DMS153 treated with DMSO at 0.1 percent for 48 hours (cell line): Measurements from ENCODE around the gene INTS3.
"Not testable (repeated sequence)": the region's sequence is repeated elsewhere in the genome, so short reads cannot be mapped to it uniquely, and the experiment has no call there.

ENCODE experiments used
- DNase-seq: peaks from one replicate; lab custom pipeline; 2025; ENCODE audit not compliant: unreplicated experiment; lab: John Stamatoyannopoulos, UW

INTS3 gene

GRCh38 chr1:153698923-153699714, 28.7 kb upstream of the INTS3 start:
- DNase-seq: no peak

GRCh38 chr1:153699768-153700167, 28.1 kb upstream of the INTS3 start:
- DNase-seq: no peak

- DNase-seq: no peak
These were observed 22.4 kb upstream of the INTS3 start for GRCh38 chr1:153705484-153705883.

GRCh38 chr1:153711026-153711425, 16.8 kb upstream of the INTS3 start:
- DNase-seq: no peak

- DNase-seq: not testable (repeated sequence)
These were observed 11.6 kb upstream of the INTS3 start for GRCh38 chr1:153716211-153716610.

DNA sequence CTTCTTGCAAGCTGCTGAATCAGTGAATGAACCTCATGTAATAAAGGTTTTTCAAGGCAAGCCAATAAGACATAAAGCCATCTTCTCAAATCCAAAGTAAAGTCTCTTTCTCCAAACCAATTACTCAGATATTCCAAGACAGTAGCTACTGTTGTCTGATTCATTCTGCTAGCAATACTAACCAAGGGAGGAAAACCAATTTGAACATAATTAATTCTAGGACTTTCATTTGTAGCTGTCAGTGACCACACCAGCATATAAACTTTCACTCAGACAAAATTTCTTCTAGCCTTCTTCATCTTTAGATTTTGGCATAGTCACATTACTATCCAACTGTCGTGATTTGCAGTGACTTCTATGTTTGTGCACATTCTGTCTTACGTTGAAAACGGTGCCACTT, 10.5 kb upstream of the INTS3 start:
- no peak for DNase-seq

- no peak for DNase-seq
These were observed 4.2 kb upstream of the INTS3 start for GRCh38 chr1:153723687-153724086.

DNA sequence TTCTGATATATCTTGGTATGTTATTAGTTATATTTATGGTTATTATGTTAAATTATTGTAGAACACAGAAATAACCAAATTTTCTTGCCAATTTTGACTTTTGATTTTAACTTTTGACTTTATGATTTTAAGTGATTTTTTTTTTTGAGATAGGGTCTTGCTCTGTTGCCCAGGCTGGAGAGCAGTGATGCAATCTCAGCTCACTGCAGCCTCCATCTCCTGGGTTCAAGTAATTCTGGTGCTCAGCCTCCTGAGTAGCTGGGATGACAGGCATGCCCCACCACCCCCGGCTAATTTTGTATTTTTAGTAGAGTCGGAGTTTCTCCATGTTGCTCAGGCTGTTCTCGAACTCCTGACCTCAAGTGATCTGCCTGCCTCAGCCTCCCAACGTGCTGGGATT, 3.2 kb upstream of the INTS3 start:
- not testable (repeated sequence) for DNase-seq

DNA sequence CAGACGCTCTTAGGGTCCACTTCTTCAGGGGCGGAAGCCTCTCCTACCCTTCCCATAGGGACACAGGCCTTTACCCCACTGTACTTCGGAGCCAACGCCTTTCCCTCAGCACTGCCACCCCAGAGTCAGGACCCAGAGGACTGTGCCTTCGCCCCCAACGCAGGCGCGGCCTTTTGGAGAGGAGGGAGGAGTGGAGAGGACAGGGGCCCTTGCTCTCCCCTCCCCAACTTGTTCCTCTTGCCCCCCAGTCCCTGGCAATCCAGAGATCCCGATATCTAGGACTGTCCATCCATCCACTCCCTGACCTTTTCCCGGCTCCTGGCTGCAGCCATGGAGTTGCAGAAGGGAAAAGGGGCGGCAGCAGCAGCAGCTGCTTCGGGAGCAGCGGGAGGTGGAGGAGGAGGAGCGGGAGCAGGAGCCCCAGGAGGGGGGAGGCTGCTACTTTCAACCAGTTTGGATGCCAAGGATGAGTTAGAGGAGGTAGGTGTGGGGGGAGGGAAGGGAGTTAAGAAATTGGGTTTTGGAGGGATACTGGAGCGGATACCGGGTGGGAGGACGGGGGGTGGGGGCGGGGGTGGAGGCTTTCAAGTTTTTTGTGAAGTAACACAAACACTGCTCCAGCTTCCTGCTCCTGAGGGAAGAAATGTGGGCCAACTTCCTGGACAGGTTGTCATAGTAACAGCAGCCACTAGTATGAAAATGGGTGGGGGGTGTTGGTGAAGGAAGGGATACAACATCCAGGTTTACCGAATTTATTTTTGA, 636 bp downstream of the INTS3 start:
- peak; percentile 52 for DNase-seq

- no peak for DNase-seq
These were observed 2.7 kb downstream of the INTS3 start for GRCh38 chr1:153730468-153730988.

DNA sequence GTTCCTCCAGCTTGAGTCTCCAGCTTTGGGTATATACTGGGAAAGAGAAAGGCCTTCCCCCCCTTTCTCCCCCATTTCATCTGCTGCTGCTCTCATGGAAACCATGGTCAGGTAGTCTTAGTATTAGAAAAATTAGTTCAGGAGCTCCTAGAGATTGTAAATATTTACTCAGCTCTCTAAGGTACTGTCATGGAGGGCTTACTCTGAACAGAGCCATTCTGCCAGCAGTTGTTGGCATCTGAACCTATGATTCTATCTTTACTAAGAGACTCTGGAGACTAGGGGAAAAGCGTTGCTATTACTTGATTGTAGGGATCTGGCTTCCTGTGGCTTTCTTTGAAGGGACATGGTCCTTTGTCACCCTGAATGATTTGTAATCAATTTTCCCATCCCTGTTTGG, 6.1 kb downstream of the INTS3 start:
- peak; percentile 67 for DNase-seq

DNA sequence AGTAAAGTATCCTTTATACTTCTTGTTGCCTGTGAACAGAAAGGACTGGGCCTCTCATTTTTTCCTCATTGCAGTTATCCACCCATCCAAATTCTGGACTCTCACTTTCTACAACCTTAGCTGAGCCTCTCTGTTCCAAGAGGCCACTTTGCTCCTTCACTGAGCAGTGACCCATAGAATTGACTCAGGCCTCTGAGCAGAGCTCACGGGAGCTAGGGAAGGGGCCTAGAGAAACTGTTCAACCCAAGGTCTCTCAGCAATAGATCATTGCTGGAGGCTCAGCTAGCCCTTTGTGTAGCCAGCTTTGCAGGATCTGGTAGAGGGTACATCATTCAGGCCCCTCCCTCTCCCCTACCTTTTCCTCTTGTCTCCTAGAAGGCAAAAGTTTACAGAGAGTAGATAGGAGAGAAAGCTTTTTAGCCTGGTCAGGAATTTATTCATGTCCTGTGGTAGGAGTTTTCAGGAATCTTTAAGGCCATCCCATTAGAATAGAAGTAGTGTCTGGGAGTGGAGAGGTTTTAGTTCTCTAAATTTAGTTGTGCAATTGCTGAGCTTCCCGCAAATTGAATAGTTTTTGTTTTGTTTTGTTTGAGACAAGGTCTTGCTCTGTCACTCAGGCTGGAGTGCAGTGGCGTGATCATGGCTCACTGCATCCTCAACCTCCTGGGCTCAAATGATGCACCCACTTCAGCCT, 6.7 kb downstream of the INTS3 start:
- DNase-seq: no peak

- no peak for DNase-seq
These were observed 7.2 kb downstream of the INTS3 start for GRCh38 chr1:153735090-153735420.

DNA sequence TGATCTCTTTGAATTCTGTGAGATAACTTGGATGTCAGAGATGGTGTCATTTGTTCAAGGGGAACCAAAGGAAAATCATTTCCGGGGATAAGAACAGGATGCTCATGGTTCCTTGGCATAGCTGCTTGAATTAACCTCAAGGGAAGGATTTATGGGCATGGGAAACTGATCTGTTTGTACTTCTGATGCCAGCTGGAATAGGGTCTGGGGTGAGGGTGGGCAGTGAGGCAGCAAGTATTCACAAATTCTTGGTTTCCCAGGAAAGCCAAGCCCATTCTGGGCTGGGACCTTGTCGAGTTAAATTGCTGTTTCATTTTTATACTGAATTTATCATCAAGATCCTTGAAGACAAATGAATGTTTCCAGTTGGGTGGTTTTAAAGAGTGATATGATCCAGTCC, 14.1 kb downstream of the INTS3 start:
- DNase-seq: no peak

- no peak for DNase-seq
These were observed 14.7 kb downstream of the INTS3 start for GRCh38 chr1:153742411-153743142.

DNA sequence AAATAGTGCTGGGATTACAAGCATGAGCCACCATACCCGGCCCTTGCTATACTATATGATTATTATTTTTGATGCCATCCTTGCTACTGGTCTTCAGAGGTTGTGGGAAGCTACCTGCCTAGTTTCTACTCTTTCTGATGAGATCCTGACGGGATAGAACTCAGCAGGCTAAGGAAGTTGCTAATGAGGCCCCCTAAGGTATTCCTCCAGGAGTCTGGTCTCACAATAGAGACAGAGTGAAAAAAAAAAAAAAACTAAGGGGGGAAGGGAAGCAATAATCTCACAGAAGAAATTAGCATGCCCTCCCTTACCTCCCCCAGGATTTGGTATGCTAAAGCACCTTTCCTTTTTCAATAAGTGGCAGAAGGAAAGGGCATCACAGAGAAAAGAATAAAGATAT, 17.6 kb downstream of the INTS3 start:
- DNase-seq: no peak

- DNase-seq: no peak
These were observed 18.3 kb downstream of the INTS3 start for GRCh38 chr1:153746174-153746573.

DNA sequence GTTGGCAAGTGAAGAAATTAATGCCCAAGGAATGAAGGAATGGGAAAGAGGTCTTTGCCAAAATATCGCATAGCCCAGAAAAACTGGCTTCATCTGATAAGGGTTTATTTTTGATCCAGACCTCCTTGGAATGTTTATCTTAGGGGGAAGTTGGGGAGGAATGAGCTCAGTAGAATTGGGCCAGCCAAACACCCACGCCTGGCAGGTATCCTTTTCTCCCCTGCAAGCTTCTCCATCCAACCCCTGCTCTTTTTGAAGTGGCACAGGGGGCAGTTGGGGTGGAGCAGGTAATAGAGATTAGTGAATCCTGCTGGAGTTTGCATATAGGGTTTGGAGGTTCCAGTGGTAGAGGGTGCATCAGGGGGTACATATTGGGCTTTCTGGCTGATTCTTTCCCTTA, 21.1 kb downstream of the INTS3 start:
- no peak for DNase-seq

DNA sequence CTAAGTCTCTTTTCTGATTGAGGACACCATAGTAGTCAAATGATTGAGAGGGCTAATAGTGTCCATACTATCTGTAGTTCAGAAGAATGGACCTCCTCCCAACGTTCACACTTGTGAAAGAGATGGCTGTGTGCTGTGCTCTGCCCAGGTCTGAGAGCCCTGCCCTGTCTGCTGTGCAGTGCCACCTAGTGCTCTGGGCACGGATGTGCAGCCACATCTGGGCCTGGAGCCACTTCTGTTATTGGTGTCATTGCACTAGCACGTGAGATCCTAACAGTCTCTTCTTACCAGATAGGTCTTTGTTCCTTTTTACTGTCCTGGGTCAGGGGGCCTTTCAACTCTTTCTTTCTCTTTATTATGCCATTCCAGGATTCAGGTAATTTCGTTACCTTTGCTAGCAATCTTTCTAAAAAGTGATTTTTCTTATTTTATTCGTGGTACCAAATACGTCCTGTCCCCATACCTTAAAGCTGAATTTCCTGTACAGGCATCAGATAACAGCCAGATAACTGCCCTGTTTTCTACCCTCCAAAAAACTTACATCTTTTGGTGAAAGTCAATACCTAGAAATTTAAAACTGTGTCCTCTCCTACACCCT, 21.7 kb downstream of the INTS3 start:
- DNase-seq: peak; percentile 86
